HEK293 (cell line): Measurements from ENCODE around the gene SELPLG.
A peak's percentile ranks its signal among the peaks of the same experiment; 100 is the strongest.
"Not testable (repeated sequence)": the region's sequence is repeated elsewhere in the genome, so short reads cannot be mapped to it uniquely, and the experiment has no call there.

ENCODE experiments used
- CTCF ChIA-PET: fragments of 350-600 bp; formaldehyde crosslinking; extraction: SDS; loops from one replicate; lab custom pipeline; 2021; ENCODE audit warnings: antibody characterized with exemption; lab: Yijun Ruan, JAX
- POLR2A ChIA-PET: fragments of 300-600 bp; formaldehyde crosslinking; extraction: SDS; loops from one replicate; lab custom pipeline; 2020; ENCODE audit warnings: antibody characterized with exemption, inconsistent platforms; lab: Yijun Ruan, JAX
- H3K27ac ChIP-seq: fragments of 200-500 bp; sonication (Bioruptor generic); 2 replicates; pipeline ENCODE4 v1.5.1; 2014; ENCODE audit warnings: low read depth, low read length, control low read depth, inconsistent platforms; ENCODE audit errors: extremely low read depth
- H3K36me3 ChIP-seq, 2 experiments: fragments of 200-500 bp in 1 of 2; sonication (Bioruptor generic) in 1 of 2; 1 replicate in 1 of 2; 2 replicates in 1 of 2; pipeline ENCODE4 v1.5.1; 2014 to 2017; ENCODE audit warnings: inconsistent platforms in 2 of 2, low read length in 2 of 2; ENCODE audit not compliant: control insufficient read depth in 2 of 2, insufficient read depth in 1 of 2
- H3K4me1 ChIP-seq: fragments of 200-500 bp; sonication (Bioruptor generic); 2 replicates; pipeline ENCODE4 v1.5.1; 2014; ENCODE audit warnings: mild to moderate bottlenecking, low read length, inconsistent platforms; ENCODE audit not compliant: control insufficient read depth, insufficient read depth
- H3K4me3 ChIP-seq: 2 replicates; pipeline ENCODE4 v1.5.1; 2011; ENCODE audit warnings: low read depth, mild to moderate bottlenecking, control low read depth, low read length, moderate library complexity
- H3K9me3 ChIP-seq: fragments of 200-500 bp; sonication (Bioruptor generic); 2 replicates; pipeline ENCODE4 v1.5.1; 2014; ENCODE audit warnings: low read depth, low read length, inconsistent platforms; ENCODE audit not compliant: control insufficient read depth, insufficient read depth
- EGR2 ChIP-seq: fragments of 450-650 bp; formaldehyde crosslinking; IDR thresholded peaks from 2 replicates; pipeline ENCODE4 v1.5.1; 2016; ENCODE audit warnings: low read depth, missing biosample characterization, missing genetic modification characterization
- GFI1B ChIP-seq: fragments of 450-650 bp; formaldehyde crosslinking; IDR thresholded peaks from 2 replicates; pipeline ENCODE4 v1.5.1; 2016; ENCODE audit warnings: missing biosample characterization, missing genetic modification characterization
- PRDM1 ChIP-seq: fragments of 450-650 bp; formaldehyde crosslinking; IDR thresholded peaks from 2 replicates; pipeline ENCODE4; 2016; ENCODE audit warnings: missing biosample characterization, missing genetic modification characterization
- ZBTB20 ChIP-seq: fragments of 450-650 bp; formaldehyde crosslinking; IDR thresholded peaks from 2 replicates; pipeline ENCODE4 v1.5.1; 2016; ENCODE audit warnings: missing biosample characterization, missing genetic modification characterization
- ZFP41 ChIP-seq: fragments of 450-650 bp; formaldehyde crosslinking; IDR thresholded peaks from 2 replicates; pipeline ENCODE4 v1.5.1; 2016; ENCODE audit warnings: missing biosample characterization, missing genetic modification characterization, borderline replicate concordance
- ZFP69B ChIP-seq: fragments of 450-650 bp; formaldehyde crosslinking; IDR thresholded peaks from 2 replicates; pipeline ENCODE4 v1.5.1; 2016; ENCODE audit warnings: missing biosample characterization, missing genetic modification characterization
- ZNF112 ChIP-seq: fragments of 450-650 bp; formaldehyde crosslinking; IDR thresholded peaks from 2 replicates; pipeline ENCODE4 v1.5.0; 2017; ENCODE audit warnings: missing biosample characterization, missing genetic modification characterization
- ZNF174 ChIP-seq: fragments of 450-650 bp; formaldehyde crosslinking; IDR thresholded peaks from 2 replicates; pipeline ENCODE4 v1.5.0; 2017; ENCODE audit warnings: missing biosample characterization, mild to moderate bottlenecking, missing genetic modification characterization
- ZNF366 ChIP-seq: fragments of 450-650 bp; formaldehyde crosslinking; conservative IDR thresholded peaks from 2 replicates; pipeline ENCODE4 v1.5.1; 2016; ENCODE audit warnings: missing biosample characterization, missing genetic modification characterization
- ZNF37A ChIP-seq: fragments of 450-650 bp; IDR thresholded peaks from 2 replicates; pipeline ENCODE4 v1.5.1; 2018; ENCODE audit warnings: missing biosample characterization, missing genetic modification characterization
- ZNF513 ChIP-seq: fragments of 450-650 bp; IDR thresholded peaks from 2 replicates; pipeline ENCODE4 v1.5.1; 2018; ENCODE audit warnings: missing biosample characterization, missing genetic modification characterization
- ZNF544 ChIP-seq: fragments of 450-650 bp; formaldehyde crosslinking; IDR thresholded peaks from 2 replicates; pipeline ENCODE4 v1.5.0; 2017; ENCODE audit warnings: missing biosample characterization, missing genetic modification characterization
- ZNF571 ChIP-seq: fragments of 450-650 bp; formaldehyde crosslinking; IDR thresholded peaks from 2 replicates; pipeline ENCODE4 v1.5.0; 2017; ENCODE audit warnings: missing biosample characterization, missing genetic modification characterization
- ZNF621 ChIP-seq: fragments of 450-650 bp; formaldehyde crosslinking; IDR thresholded peaks from 2 replicates; pipeline ENCODE4 v1.5.1; 2017; ENCODE audit warnings: missing biosample characterization, missing genetic modification characterization
- ZNF664 ChIP-seq: fragments of 450-650 bp; formaldehyde crosslinking; IDR thresholded peaks from 2 replicates; pipeline ENCODE4 v1.5.1; 2016; ENCODE audit warnings: missing biosample characterization, missing genetic modification characterization
- TF ChIP-seq, protein P1 (sequence below): fragments of 450-650 bp; formaldehyde crosslinking; IDR thresholded peaks from 2 replicates; pipeline ENCODE4 v1.5.1; 2016; ENCODE audit warnings: missing biosample characterization, missing genetic modification characterization
- TF ChIP-seq, protein P2 (sequence below): fragments of 450-650 bp; formaldehyde crosslinking; IDR thresholded peaks from 2 replicates; pipeline ENCODE4 v1.5.1; 2016; ENCODE audit warnings: missing biosample characterization, missing genetic modification characterization

Gene SELPLG

GRCh38 chr12:108574276-108574675 is 59.4 kb downstream of the SELPLG start:
- H3K36me3 ChIP-seq, H3K4me1 ChIP-seq, H3K4me3 ChIP-seq, H3K27ac ChIP-seq, H3K9me3 ChIP-seq, POLR2A ChIA-PET: not testable (repeated sequence)
- TF ChIP-seq PRDM1 (tag by site-specific recombination) (peak; percentile 95), ZNF366 (tag by site-specific recombination) (peak; percentile 94)
- CTCF ChIA-PET, result interaction anchor here (0.7 kb wide), 1 partner anchor 237 kb away, joined by 3 read pairs; no protein-coding TSS in a partner anchor

- no peaks in the 10 kb centered on the region for H3K9me3 ChIP-seq
- no peak overlapping the region for H3K27ac ChIP-seq
- no peaks in the 10 kb centered on the region for H3K4me1 ChIP-seq
- POLR2A ChIA-PET, result interaction anchor here (0.6 kb wide), 1 partner anchor 59 kb away, joined by 4 read pairs; no protein-coding TSS in a partner anchor
- no peak overlapping the region for H3K4me3 ChIP-seq
- CTCF ChIA-PET, result interaction anchor here (0.7 to 10.6 kb wide), 4 partner anchors 9 to 236 kb away, joined by 3 to 160 read pairs (median 4); partner anchors contain the start of gene ISCU
- H3K36me3 ChIP-seq, result peaks cover under 1 to 17% of the 10 kb centered on the region in 2 experiments
- TF ChIP-seq ZFP69B (tag by site-specific recombination) (no peak), ZBTB20 (tag by site-specific recombination) (no peak), ZFP41 (tag by site-specific recombination) (no peak), ZNF544 (tag by site-specific recombination) (no peak), ZNF174 (tag by site-specific recombination) (no peak), ZNF571 (tag by site-specific recombination) (no peak), ZNF112 (tag by site-specific recombination) (no peak), EGR2 (no peak), ZNF621 (tag by site-specific recombination) (no peak), ZNF37A (no peak)
- TF ChIP-seq, protein P1, sequence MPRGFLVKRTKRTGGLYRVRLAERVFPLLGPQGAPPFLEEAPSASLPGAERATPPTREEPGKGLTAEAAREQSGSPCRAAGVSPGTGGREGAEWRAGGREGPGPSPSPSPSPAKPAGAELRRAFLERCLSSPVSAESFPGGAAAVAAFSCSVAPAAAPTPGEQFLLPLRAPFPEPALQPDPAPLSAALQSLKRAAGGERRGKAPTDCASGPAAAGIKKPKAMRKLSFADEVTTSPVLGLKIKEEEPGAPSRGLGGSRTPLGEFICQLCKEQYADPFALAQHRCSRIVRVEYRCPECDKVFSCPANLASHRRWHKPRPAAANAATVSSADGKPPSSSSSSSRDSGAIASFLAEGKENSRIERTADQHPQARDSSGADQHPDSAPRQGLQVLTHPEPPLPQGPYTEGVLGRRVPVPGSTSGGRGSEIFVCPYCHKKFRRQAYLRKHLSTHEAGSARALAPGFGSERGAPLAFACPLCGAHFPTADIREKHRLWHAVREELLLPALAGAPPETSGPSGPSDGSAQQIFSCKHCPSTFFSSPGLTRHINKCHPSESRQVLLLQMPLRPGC (tag by site-specific recombination), result no peak
- TF ChIP-seq, protein P2, sequence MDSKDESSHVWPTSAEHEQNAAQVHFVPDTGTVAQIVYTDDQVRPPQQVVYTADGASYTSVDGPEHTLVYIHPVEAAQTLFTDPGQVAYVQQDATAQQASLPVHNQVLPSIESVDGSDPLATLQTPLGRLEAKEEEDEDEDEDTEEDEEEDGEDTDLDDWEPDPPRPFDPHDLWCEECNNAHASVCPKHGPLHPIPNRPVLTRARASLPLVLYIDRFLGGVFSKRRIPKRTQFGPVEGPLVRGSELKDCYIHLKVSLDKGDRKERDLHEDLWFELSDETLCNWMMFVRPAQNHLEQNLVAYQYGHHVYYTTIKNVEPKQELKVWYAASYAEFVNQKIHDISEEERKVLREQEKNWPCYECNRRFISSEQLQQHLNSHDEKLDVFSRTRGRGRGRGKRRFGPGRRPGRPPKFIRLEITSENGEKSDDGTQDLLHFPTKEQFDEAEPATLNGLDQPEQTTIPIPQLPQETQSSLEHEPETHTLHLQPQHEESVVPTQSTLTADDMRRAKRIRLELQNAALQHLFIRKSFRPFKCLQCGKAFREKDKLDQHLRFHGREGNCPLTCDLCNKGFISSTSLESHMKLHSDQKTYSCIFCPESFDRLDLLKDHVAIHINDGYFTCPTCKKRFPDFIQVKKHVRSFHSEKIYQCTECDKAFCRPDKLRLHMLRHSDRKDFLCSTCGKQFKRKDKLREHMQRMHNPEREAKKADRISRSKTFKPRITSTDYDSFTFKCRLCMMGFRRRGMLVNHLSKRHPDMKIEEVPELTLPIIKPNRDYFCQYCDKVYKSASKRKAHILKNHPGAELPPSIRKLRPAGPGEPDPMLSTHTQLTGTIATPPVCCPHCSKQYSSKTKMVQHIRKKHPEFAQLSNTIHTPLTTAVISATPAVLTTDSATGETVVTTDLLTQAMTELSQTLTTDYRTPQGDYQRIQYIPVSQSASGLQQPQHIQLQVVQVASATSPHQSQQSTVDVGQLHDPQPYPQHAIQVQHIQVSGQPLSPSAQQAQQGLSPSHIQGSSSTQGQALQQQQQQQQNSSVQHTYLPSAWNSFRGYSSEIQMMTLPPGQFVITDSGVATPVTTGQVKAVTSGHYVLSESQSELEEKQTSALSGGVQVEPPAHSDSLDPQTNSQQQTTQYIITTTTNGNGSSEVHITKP (tag by site-specific recombination), result no peak
Measured at GRCh38 chr12:108573317-108573716, 60.4 kb downstream of the SELPLG start.

DNA sequence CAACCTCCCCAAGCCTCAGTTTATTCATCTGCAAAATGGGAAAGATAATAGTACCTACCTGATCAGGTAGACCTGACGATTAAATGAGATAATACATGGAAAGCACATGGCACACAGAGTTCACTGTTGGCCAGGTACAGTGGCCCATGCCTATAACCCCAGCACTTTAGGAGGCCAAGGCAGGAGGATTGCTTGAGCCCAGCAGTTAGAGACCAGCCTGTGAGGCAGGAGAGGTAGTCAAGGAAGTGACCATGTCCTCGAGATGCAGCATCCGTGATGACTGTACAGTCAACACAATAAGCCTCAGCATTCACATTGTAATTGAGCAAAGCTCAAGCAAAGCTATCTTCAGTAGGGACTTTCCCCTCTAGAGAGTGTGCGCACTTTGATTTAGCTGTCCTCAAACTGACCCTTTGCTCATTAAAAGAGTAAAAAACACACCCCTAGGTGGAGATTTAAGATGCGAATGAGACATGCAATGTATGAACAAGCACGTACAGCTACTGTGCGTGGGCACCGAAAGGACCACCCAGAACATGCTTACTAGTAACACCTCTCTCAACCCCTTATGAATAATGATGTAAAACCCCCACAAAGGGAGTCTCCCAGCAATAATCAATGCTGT is 61.4 kb downstream of the SELPLG start:
- TF ChIP-seq ZNF513 (tag by site-specific recombination) (no peak), ZNF664 (peak; percentile 95), GFI1B (tag by site-specific recombination) (0 out of 2 replicates have a peak, but pooled peaks have one; percentile 28)
- no peaks in the 10 kb centered on the region for H3K9me3 ChIP-seq
- H3K4me3 ChIP-seq, result no peak overlapping the region
- no peaks in the 10 kb centered on the region for H3K4me1 ChIP-seq
- POLR2A ChIA-PET, result interaction anchor here (0.6 kb wide), 1 partner anchor 378 kb away, joined by 6 read pairs; no protein-coding TSS in a partner anchor
- CTCF ChIA-PET, result interaction anchor here (1.2 to 10.6 kb wide), 2 partner anchors 8 to 46 kb away, joined by 5 to 160 read pairs; no protein-coding TSS in a partner anchor
- peaks cover 6 to 27% of the 10 kb centered on the region in 2 experiments for H3K36me3 ChIP-seq
- H3K27ac ChIP-seq, result no peak overlapping the region
